KMS-11 (cell line): ENCODE results near the gene ABCF3.

Source experiments
- H2AFZ ChIP-seq: fragments of 200-600 bp; sonication (generic); 2 replicates; pipeline ENCODE4 v1.6.1; 2016; ENCODE audit warnings: antibody characterized with exemption, mixed run types, low read depth
- H3K27ac ChIP-seq: fragments of 200-600 bp; sonication (generic); 2 replicates; pipeline ENCODE4 v1.6.1; 2016; ENCODE audit warnings: mild to moderate bottlenecking, mixed run types
- H3K27me3 ChIP-seq: fragments of 200-600 bp; sonication (generic); 2 replicates; pipeline ENCODE4 v1.6.1; 2017; ENCODE audit warnings: mild to moderate bottlenecking, low read depth, mixed run types, moderate library complexity; ENCODE audit not compliant: insufficient read depth
- H3K36me3 ChIP-seq: fragments of 200-600 bp; sonication (generic); 2 replicates; pipeline ENCODE4 v1.6.1; 2017; ENCODE audit warnings: mild to moderate bottlenecking, mixed run types; ENCODE audit not compliant: insufficient read depth
- H3K4me1 ChIP-seq: fragments of 200-600 bp; sonication (generic); 2 replicates; pipeline ENCODE4 v1.6.1; 2016; ENCODE audit warnings: mild to moderate bottlenecking, low read depth, mixed run types; ENCODE audit not compliant: poor library complexity, severe bottlenecking
- H3K4me2 ChIP-seq: fragments of 200-600 bp; sonication (generic); 2 replicates; pipeline ENCODE4 v1.7.0; 2016; ENCODE audit warnings: mild to moderate bottlenecking, mixed run types
- H3K4me3 ChIP-seq: fragments of 200-600 bp; sonication (generic); IDR thresholded peaks from 2 replicates; pipeline ENCODE4 v1.6.1; 2017; ENCODE audit warnings: low read depth, low read length, mixed read lengths; ENCODE audit not compliant: insufficient read depth
- H3K79me2 ChIP-seq: fragments of 200-600 bp; sonication (generic); 2 replicates; pipeline ENCODE4 v1.6.1; 2016; ENCODE audit warnings: low read depth, mixed run types; ENCODE audit not compliant: insufficient read depth
- H3K9ac ChIP-seq: fragments of 200-600 bp; sonication (generic); 2 replicates; pipeline ENCODE4 v1.6.1; 2016; ENCODE audit warnings: mild to moderate bottlenecking, mixed run types
- H4K20me1 ChIP-seq: fragments of 200-600 bp; sonication (generic); 2 replicates; pipeline ENCODE4 v1.6.1; 2016; ENCODE audit warnings: mild to moderate bottlenecking, mixed run types; ENCODE audit not compliant: insufficient read depth
- TF ChIP-seq, protein P1 (sequence below): fragments of 200-600 bp; sonication (generic); conservative IDR thresholded peaks from 2 replicates; pipeline ENCODE4 v1.6.1; 2017; ENCODE audit warnings: low read depth, mild to moderate bottlenecking, antibody characterized with exemption, low read length, moderate library complexity, mixed read lengths

The ABCF3 gene

DNA sequence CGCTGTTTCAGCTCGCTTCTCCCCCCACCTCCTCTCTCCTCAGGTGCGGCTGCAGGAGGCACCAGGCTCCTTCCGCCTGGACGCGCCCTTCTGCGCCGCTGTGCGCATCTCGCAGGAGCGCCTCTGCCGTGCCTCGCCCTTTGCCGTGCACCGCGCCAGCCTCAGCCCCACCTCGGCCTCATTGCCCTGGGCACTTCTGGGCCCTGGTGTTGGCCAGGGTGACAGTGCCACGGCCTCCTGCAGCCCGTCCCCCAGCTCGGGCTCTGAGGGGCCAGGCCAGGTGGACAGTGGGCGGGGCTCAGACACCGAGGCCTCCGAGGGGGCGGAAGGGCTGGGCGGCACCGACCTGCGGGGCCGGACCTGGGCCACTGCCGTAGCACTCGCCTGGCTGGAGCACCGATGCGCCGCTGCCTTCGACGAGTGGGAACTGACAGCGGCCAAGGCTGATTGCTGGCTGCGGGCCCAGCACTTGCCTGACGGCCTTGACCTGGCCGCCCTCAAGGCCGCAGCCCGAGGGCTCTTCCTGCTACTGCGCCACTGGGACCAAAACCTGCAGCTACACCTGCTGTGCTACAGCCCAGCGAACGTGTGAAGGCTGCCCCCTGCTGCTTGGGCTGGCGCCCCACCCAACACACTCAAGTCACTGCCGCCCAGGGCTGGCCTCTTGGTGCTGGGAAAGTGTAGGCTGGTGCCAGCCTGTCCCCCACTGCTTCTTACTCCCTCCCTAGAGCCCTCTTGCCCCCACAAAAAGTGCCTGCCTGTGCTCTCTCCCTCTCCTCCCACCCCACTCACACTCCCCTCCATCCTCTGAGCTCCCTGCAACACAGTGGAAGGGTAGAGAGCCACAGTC, 55.7 kb downstream of the ABCF3 start:
- TF ChIP-seq, protein P1, sequence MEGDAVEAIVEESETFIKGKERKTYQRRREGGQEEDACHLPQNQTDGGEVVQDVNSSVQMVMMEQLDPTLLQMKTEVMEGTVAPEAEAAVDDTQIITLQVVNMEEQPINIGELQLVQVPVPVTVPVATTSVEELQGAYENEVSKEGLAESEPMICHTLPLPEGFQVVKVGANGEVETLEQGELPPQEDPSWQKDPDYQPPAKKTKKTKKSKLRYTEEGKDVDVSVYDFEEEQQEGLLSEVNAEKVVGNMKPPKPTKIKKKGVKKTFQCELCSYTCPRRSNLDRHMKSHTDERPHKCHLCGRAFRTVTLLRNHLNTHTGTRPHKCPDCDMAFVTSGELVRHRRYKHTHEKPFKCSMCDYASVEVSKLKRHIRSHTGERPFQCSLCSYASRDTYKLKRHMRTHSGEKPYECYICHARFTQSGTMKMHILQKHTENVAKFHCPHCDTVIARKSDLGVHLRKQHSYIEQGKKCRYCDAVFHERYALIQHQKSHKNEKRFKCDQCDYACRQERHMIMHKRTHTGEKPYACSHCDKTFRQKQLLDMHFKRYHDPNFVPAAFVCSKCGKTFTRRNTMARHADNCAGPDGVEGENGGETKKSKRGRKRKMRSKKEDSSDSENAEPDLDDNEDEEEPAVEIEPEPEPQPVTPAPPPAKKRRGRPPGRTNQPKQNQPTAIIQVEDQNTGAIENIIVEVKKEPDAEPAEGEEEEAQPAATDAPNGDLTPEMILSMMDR, result no peak
- no peak overlapping the region for H3K4me3 ChIP-seq
- no peak overlapping the region for H2AFZ ChIP-seq
- no peak overlapping the region for H3K27ac ChIP-seq
- H3K79me2 ChIP-seq, result 0 out of 2 replicates have a peak, but pooled peaks cover 7% of the 10 kb centered on the region
- no peaks in the 10 kb centered on the region; the same call in 1 of the 2 replicates for H3K27me3 ChIP-seq
- no peak overlapping the region for H3K4me2 ChIP-seq
- H3K9ac ChIP-seq, result no peak overlapping the region
- no peaks in the 10 kb centered on the region for H3K4me1 ChIP-seq
- no peaks in the 10 kb centered on the region for H3K36me3 ChIP-seq
- no peaks in the 10 kb centered on the region for H4K20me1 ChIP-seq

DNA sequence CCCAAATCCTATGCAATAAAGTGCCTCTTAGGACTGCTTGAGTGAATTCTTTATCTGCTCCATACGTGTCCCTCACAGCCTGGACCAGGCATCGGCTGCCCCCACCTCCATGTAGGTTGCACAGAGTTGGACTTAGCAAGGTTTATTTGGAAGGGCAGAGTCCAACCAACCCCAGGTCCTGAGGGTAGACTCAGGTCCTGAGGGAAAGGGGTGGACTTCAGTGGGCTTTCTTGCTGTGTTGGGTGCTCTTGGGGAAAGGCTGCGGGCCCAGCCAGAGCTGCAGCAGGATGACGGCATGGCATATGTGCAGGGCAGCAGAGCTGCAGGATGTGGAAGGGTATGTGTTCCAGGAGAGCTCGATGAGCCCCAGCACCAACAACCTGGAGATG, 56.3 kb downstream of the ABCF3 start:
- Histone ChIP-seq H3K27ac (no peak overlapping the region), H3K9ac (no peak overlapping the region), H2AFZ (no peak overlapping the region), H3K36me3 (no peaks in the 10 kb centered on the region), H3K4me1 (no peaks in the 10 kb centered on the region), H4K20me1 (no peaks in the 10 kb centered on the region), H3K27me3 (no peaks in the 10 kb centered on the region; the same call in 1 of the 2 replicates), H3K79me2 (peaks cover 13% of the 10 kb centered on the region; the same call in 1 of the 2 replicates), H3K4me3 (no peak overlapping the region), H3K4me2 (no peak overlapping the region)
- TF ChIP-seq, protein P1, result no peak
